Smooth muscle cell of the brain vasculature (primary cell): ENCODE data around the gene SLC25A22.

Source experiments
- DNase-seq: peaks from one replicate; pipeline ENCODE4 v3.0.0-alpha.2; 2012; ENCODE audit warnings: low read depth, low spot score

Gene SLC25A22

DNA sequence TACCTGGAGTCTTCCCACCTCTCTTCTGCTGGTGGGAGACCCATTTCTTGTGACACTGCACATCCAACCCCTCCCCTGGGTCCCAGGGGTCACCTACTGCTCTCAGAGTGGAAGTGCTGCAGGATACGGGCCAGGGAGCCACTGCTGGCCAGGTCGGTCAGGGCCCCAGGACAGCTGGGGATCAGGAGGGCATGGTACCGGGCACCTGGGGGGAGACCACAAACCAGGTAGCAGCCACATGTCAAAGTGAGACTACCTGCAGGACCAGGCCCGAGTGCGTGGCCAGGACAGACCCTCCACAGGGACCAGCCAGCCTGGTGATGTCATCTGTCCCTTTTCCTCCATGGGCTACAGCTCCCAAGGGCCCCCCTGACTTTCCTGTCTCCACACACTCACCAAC lies 24.7 kb downstream of the SLC25A22 start:
- DNase-seq, result no peak

DNA sequence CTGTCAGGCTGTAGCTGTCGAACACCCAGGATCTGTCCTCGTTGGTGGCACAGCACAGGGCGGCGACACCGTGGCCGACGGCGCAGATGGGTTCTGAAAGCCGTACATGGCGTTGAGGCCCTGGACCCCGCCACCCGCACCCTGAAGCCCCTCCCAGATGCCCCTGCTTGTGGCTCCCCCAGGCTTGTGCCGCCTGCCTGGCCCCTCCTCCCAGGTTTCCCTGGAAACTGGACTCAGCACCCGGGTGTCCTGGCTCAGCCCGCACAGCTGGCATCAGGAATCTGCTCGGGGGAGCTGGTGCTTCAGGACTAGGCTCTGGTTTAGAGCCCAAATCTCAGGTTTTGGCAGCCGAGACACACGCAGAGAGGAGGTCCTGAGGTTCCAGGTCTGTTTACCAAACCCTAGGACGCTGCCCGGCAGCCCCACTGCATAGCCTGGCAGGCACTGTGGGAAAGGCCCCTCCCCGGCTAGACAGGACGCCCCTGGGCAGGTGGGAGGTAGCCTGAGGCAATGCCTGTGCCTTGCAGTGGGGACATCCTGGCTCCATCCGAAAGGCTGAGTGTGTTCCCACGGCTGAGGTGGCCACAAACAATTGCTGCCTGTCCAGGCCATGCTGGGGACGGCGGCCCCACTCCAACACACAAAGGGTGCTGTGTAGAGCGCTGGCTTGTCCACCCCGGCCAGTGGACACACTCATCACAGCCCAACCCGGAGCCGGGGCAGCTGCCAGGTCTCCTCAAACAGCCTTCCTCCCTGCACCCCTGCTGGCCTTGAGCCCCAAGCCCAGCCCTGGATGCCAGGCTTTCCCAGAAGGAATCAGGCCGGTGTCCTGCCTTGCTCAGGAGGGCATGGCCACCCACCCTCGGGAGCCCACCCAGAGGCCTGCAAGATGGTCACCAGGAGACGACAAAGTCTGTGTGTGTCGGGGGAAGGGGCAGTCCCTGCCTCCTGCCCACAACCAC lies 25.4 kb downstream of the SLC25A22 start:
- DNase-seq, result no peak

DNA sequence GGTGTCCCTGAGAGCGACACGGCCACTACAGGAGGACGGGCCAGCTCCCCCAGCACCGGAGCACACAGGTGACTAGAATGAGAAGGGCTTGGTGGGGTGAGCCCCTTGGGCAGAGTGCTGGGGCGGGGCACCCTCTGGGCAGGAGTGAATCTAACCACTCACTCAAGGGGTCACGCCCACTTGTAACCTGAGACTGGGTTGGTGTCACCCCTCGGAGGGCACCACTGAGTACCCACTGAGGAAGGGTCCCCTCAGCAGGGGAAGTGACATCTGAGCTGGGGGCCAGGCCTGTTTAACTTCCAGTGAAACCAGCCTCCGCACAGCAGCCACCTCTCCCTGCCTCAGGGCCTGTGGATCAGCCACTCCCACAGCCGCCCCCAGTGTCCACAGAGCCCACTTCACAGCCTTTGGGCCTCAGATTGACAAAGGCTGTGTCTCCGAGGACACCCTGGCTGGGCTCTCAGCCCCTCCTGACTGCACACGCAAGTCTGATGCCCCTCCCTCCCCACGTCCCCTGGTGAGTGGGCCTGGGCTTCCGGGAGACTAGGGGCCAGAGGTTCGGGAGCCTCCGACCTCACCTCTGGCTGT lies 26.4 kb downstream of the SLC25A22 start:
- no peak for DNase-seq

DNA sequence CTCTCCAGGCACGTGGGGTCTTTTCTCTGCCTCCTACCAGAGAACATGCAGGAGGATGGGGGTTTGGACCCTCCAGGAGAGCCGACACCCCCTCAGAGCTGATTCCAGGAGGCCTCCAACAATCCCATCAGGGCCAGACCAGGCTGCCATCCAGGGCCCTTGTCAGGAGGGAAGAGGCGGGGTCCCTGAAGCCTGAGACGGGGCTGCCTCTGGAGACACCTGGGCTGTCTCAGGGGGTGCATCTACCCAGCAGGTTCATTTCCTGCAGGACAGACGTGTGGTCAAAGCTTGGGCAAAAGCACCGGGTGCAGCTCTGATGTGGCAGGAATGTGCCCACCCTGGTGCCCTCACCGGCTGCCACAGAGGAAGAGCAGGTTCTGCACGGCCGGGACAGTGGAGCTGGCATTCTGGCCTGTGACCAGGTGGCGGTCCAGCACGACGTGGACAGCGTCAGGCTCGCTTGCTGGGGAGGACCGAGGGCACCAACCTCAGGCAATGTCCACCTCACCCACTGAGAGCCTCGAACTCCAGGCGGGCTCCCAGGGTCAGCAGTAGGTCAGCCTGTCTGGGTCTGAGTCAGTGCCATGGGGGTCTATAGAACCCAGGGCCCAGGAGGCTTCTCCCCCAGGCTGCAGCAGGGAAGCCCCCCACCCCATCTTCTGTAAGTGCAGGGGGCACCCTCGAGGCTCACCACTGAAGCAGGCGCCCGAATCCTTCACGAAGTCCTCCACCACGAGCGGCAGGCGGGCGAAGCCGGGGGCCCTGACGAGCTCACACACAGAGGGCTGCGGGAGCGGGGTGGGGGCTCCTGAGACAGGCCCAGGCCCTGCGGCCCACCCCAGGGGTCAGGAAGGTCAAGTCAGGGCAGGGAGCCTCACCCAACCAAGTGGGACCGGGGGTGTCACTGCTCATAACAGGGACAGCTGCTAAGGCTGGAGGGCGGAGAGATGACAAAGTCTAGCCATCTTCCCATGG lies 27.2 kb downstream of the SLC25A22 start:
- DNase-seq, result no peak

DNA sequence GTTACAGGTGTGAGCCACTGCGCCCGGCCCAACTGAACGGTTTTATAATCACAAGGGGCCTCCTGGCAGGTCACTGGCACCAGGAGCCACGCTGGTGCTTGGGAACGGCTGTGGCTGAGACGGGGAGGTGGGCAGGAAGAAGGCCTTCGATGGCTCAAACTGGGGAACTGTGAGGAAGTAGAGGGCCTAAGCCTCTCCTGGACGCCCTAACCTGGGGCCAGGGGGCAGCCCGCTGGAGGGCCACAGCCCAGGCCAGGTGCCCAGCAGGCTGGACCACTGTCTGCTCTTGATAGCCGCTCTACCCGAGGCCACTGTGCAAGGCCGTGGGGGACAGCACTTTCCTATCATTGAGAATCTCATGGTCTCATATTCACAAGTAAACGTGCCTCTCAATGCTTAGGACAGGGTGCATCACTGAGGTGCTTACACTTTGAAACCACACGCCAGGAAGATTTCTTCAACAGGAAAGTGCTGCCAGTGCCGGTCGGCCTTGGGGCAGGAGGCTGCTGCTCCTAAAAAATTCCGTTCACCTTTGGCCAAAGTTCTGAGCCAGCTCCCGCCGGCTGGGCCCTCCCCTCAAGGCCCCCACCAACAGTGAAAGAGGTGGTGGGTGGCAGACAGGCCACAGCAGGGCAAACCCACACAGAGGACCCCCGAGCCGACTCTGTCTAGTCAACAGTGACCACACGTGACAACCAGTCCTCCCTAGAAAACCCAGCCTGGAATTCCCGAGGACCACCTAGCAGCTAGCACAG lies 28.0 kb downstream of the SLC25A22 start:
- DNase-seq, result no peak

DNA sequence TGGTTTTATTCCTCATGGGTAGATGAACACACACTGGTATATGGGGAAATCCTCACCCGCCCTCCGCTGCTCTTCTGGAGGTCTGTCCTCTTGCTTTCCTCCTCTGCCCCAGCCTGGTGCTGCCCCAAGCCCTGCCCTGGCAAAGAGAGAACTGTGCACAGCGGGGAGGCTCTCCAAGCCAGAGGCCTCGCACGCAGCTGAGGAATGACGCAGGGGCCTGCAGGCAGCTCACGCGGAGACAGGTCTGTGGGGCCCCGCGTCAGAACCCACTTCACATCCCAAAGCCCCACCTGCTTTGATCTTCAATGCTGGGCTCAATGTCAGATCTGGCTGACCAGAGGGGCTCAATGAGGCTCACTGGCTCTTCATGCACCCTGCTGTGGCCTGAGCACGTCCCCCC lies 30.8 kb downstream of the SLC25A22 start:
- DNase-seq, result no peak

DNA sequence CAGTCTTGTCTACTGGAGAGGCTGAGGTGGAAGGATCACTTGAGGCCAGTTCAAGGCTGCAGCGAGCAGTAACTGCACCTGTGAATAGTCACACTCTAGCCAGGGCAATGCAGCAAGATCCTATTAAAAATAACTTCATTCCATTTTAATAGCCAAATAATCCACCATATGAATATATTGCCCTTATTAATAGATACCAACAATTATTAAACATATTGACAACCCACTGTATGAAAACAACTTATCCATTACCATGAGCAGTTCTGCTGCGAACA lies 31.2 kb downstream of the SLC25A22 start:
- DNase-seq, result no peak

DNA sequence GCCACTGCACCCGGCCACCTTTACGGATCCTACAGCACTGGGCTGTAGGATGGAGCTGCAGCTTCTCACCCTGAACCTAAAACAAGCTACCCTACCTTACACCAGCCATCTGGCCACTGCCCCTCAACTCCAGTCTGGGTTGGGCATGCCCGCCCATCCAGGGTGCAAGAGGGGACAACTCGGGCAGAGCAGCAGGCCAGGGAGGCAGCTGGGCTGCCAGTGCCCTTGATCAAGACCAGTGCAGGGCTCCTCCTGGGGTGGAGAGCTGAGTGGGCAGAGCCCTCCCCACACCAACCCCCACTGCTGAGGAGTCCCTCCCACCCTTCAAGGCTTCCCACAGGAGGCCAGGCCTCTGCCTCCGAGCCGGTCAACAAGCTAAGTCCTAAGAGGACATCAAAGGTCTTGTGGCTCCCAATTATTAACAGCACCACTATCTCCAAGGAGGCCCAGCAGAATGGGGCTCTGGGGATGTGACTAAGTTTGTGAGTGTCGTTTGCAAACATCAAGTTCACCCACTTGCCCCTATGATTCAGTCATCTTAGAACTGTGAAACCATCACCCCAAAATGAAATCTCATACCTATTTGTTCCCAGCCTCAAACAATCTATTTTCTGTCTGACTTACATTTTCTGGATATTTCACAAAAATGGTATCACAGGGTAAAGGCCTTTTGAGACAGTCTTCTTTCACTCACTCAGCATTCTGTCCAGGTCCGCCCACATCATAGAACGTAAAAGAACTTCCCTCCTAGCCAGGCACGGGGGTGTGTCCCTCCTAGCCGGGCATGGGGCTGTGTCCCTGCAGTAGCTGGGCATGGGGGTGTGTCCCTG lies 31.8 kb downstream of the SLC25A22 start:
- DNase-seq, result no peak

DNA sequence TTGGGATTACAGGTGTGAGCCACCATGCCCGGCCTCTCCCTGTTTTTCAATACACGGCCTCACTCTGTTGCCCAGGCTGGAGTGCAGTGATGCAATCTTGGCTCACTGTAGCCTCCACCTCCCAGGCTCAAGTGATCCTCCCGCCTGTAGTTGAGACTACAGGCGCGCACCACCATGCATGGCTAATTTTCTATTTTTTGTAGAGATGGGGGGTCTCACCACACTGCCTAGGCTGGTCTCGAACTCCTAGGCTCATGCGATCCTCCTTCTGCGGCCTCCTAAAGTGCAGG lies 32.3 kb downstream of the SLC25A22 start:
- no peak for DNase-seq

DNA sequence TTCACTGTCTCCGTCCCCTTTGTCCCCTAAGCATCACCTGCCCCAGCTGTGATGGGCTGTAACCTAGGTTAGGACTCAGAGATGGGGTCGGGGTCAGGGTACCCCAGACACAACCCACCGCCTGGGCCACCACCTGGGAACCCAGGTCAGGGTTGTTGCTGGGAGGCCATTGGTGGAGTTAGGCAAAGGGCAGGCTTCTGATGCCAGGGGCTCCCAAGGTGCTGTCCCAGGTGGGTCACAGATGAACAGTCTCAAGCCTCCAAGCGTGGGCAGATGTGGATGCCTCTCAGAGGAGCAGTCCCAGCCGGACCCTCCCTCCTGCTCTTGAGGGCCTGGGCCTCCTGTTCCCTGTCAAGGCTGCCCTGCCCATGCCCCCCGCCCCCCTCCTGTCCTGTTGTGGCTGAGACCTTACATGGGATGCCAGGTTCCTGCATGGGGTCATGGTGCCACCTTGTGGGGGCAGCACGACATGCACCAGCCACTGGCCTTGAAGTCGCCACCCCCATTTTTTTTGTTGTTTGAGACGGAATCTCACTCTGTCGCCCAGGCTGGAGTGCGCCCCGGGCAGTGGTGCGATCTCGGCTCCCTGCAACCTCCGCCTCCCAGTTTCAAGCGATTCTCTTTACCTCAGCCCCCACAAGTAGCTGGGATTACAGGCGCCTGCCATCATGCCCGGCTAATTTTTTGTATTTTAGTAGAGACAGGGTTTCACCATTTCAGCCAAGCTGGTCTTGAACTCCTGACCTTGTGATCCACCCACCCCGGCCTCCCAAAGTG lies 32.9 kb downstream of the SLC25A22 start:
- DNase-seq, result no peak

DNA sequence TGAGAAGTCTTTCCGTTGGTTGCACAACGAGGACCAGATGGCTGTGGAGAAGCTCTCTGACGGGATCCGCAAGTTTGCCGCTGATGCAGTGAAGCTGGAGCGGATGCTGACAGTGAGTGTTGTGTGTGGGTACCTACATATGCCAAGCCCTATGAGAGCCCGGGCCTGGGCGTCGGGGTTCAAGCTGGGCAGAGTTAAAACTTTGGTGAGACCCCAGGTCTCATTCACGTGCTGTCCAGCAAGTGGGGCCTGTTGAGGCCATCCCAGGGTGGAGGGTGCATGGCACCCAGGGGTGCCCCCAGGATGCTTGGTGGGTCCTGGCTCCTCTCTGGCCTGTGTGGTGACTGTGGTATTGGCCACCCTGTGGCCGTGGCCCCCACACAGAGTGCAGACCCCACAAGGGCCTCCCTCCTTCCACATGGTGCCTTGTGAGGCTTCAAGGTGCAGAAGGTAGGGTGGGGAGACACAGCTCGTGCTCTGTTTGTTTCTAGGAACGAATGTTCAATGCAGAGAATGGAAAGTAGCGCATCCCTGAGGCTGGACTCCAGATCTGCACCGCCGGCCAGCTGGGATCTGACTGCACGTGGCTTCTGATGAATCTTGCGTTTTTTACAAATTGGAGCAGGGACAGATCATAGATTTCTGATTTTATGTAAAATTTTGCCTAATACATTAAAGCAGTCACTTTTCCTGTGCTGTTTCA lies 33.6 kb downstream of the SLC25A22 start:
- no peak for DNase-seq

DNA sequence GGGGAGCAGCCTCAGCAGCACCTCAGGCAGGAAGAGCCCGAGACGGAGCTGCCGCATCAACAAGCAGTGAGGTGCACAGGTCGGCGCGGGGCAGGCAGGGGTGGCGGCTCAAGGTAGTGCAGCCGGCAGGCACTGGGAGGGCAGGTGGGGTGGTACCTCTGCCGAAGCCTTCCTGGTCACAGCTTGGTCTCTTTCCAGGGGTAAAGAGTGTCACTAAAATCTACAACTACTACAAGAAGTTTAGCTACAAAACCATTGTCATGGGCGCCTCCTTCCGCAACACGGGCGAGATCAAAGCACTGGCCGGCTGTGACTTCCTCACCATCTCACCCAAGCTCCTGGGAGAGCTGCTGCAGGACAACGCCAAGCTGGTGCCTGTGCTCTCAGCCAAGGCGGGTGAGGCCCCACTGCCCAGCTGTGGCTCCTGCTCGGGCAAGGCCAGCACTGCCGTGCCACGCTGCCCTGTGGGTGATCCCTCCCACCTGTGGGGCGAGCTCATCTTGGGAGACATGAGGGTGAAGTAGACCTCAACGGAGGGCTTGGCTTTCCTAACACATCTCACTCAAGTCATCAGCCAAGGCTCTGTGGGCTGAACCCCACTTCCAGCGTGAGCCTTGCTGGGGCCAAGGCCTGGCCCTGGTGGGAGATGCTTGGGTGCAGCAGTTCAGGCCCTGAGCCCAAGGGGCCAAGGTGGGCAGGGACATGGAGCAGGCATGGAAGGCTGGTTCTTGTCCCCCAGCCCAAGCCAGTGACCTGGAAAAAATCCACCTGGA lies 34.3 kb downstream of the SLC25A22 start:
- no peak for DNase-seq

DNA sequence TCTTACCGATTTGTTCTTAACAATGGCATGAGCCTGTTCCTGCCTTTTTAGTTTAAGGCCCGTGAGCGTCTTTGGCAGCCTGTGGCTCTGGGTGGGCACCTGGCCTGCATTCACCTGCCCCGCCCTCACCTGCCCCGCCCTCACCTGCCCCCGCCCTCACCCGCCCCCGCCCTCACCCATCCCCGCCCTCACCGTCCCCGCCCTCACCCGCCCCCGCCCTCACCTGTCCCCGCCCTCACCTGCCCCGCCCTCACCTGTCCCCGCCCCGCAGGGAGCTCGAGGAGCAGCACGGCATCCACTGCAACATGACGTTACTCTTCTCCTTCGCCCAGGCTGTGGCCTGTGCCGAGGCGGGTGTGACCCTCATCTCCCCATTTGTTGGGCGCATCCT lies 35.0 kb downstream of the SLC25A22 start:
- DNase-seq, result no peak

DNA sequence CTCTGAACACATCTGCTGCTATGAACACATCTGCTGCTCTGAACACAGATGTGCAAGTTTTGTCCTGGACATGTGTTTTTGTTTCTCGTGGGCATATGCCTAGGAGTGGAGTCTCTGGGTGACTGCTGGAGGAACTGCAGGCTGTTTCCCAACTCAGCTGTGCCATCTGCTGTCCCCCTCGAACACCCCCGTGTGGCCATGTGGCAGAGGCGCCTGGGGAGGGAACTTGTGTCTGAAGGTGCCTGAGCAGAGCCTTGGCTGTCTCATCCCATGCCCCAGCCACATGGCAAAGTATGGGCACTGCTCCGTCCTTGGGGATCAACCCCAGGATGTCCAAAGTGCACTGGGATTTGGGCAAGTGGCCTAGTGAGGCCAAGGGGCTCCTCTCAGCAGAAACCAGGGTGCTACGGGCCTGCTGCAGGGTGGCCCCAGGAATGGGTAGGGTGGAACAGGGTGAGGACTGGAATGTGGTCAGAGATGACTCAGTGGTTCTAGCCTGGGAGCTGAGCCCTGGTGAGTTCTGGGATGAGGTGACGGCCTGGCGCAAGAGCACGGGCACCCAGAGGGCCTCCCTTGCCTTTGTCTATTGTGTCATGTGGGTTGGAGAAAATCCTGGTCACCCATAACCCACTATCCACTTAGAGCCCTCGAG lies 35.5 kb downstream of the SLC25A22 start:
- DNase-seq, result no peak

DNA sequence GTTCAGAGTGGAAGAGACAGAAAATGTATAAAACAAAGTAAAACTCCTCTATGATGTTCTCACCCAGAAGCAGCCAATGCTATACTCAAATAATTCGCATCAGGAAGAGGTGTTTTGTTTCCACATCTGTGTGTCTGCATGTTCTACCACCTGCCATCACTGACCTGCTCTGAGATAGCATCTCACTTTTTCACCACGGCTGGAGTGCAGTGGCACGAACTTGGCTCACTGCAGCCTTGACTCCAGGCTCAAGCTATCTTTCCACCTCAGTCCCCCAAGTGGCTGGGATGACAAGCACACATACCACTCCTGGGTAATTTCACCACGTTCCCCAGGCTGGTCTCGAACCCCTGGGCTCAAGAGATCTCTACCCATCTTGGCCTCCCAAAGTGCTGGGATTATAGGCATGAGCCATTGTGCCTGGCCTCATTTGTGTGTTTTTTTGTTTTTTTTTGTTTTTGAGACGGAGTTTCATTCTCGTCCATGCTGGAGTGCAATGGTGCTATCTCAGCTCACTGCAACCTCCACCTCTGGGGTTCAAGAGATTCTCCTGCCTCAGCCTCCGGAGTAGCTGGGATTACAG lies 36.5 kb downstream of the SLC25A22 start:
- no peak for DNase-seq

DNA sequence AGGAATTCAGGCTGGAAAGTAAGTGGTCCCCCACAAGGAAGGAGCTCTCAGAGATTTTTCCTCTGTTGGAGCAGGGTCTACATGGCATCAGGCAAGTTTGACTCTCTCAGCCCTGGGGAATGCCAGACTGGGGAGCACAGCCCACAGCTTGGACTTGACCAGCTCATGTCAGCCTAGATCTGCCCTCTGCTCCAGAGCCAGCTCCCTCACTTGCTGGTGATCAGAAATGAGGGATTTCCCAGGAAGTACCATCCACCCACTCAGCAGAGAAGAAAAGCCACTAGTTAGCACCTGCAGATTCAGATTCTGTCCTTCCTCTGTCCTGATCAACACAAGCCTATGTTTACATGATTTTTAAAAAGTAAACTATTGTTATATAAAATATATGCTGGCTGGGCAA lies 37.8 kb downstream of the SLC25A22 start:
- no peak for DNase-seq

DNA sequence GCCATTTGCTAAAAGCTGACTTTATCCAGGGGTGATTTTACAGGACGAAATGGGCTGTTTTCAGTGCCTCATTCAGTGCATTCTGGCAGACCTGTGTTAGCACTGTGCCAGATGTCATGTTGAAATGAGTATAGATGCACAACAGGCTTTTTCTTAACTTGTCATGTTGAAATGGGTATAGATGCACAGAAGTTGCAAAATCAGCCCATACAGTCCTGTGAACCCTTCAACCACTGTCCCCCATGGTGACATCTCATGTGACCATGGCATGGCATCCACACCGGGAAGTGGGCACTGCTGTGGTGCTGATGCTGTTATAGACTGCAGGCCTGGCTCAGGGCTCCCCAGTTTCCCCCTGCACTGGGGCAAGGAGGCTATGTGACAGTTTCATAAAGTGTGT lies 48.4 kb downstream of the SLC25A22 start:
- no peak for DNase-seq

DNA sequence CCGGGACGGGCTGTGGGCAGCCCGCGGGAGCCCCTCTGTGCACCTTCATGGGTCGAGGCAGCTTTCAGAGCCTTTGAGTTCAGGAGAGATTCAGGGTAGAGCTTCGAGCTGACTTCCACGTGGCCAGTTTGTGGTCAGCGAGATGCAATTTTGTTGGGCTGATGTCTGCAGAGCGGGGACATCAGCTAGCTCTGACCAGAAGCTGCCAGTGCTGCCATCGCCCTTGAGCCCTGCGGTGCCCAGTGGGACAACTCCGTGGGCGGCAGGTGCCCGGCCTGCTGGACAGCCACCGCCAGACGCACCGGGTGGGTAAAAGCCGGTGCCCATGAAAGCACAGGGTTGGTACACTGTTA lies 50.1 kb downstream of the SLC25A22 start:
- DNase-seq, result no peak
